H1 (cell line): ENCODE results near the gene KLRK1. TPM values are rescaled to one million over a fixed set of nuclear protein-coding genes. Genes with fewer than 3 reads are reported as not detected.

Experiments used
- CTCF ChIA-PET: fragments of 300-600 bp; sonication (Branson Sonifier 250); formaldehyde crosslinking; loops from one replicate; lab custom pipeline; 2021; ENCODE audit not compliant: partially characterized antibody; lab: Charles Lee
- POLR2A ChIA-PET: fragments of 300-600 bp; sonication (Branson Sonifier 250); formaldehyde crosslinking; loops from one replicate; lab custom pipeline; 2021; ENCODE audit warnings: inconsistent platforms; ENCODE audit not compliant: partially characterized antibody; lab: Charles Lee
- DNase-seq, 2 experiments: peaks; one replicate each; pipeline versions ENCODE4 v3.0.0 to v3.0.0-alpha.2; 2010 to 2022; ENCODE audit warnings: low spot score in 2 of 2, low read depth in 1 of 2, mixed read lengths in 1 of 2
- FAIRE-seq: peaks from 2 replicates; lab custom pipeline; 2011; peaks lifted over from hg19 to GRCh38; lab: Jason Lieb, UNC
- H2AFZ ChIP-seq: 2 replicates; pipeline ENCODE4 v1.8.1; 2012; ENCODE audit warnings: low read length, inconsistent platforms
- H2AK5ac ChIP-seq: 2 replicates; pipeline ENCODE4 v1.6.1; 2013; ENCODE audit warnings: low read depth, low read length
- H2BK120ac ChIP-seq: replicated peaks from 2 replicates; pipeline ENCODE3; 2013; ENCODE audit warnings: low read depth, low read length, inconsistent platforms
- H2BK12ac ChIP-seq: 2 replicates; pipeline ENCODE4 v1.6.1; 2013; ENCODE audit warnings: low read depth, low read length
- H2BK15ac ChIP-seq: 2 replicates; pipeline ENCODE4 v1.6.1; 2013; ENCODE audit warnings: low read length
- H2BK20ac ChIP-seq: 2 replicates; pipeline ENCODE4 v1.6.1; 2013; ENCODE audit warnings: low read length
- H2BK5ac ChIP-seq: 2 replicates; pipeline ENCODE4 v1.6.1; 2013; ENCODE audit warnings: low read depth, low read length
- H3K14ac ChIP-seq: 2 replicates; pipeline ENCODE4 v1.6.1; 2013; ENCODE audit warnings: inconsistent platforms; ENCODE audit not compliant: insufficient read length
- H3K18ac ChIP-seq: 2 replicates; pipeline ENCODE4 v1.6.1; 2013; ENCODE audit warnings: low read length; ENCODE audit errors: extremely low read depth
- H3K23ac ChIP-seq: 2 replicates; pipeline ENCODE4 v1.6.1; 2013; ENCODE audit warnings: inconsistent platforms; ENCODE audit not compliant: insufficient read length
- H3K23me2 ChIP-seq: 2 replicates; pipeline ENCODE4 v1.6.1; 2013; ENCODE audit warnings: low read depth, low read length
- H3K27ac ChIP-seq: 2 replicates; pipeline ENCODE4 v1.6.1; 2011; ENCODE audit warnings: low read depth, low read length, inconsistent platforms
- H3K27me3 ChIP-seq, 4 experiments: replicated peaks in 1 of 4; 1 replicate in 1 of 4; 2 replicates in 3 of 4; pipeline versions ENCODE4 v1.6.1 to v1.8.1; 2011 to 2013; ENCODE audit warnings: low read length in 3 of 4, mild to moderate bottlenecking in 3 of 4, inconsistent platforms in 2 of 4, mixed read lengths in 2 of 4, moderate library complexity in 1 of 4; ENCODE audit not compliant: control insufficient read depth in 3 of 4, insufficient read depth in 3 of 4; ENCODE audit errors: extremely low read depth in 1 of 4
- H3K36me3 ChIP-seq, 4 experiments: 2 replicates each; pipeline versions ENCODE4 v1.6.1 to v1.8.1; 2011 to 2013; ENCODE audit warnings: mild to moderate bottlenecking in 4 of 4, low read length in 3 of 4, moderate library complexity in 2 of 4, control low read depth in 1 of 4, inconsistent platforms in 1 of 4; ENCODE audit not compliant: insufficient read depth in 4 of 4, control insufficient read depth in 2 of 4
- H3K4ac ChIP-seq: replicated peaks from 2 replicates; pipeline ENCODE3; 2013; ENCODE audit warnings: low read length, low read depth, mixed read lengths, inconsistent platforms; ENCODE audit not compliant: insufficient read length
- H3K4me1 ChIP-seq, 4 experiments: replicated peaks in 1 of 4; 1 replicate in 1 of 4; 2 replicates in 3 of 4; pipeline versions ENCODE4 v1.6.1 to v1.8.1; 2011 to 2013; ENCODE audit warnings: low read length in 3 of 4, inconsistent platforms in 2 of 4, mixed read lengths in 1 of 4; ENCODE audit not compliant: insufficient read depth in 4 of 4, control insufficient read depth in 3 of 4
- H3K4me2 ChIP-seq, 2 experiments: 2 replicates each; pipeline versions ENCODE4 v1.6.1 to v1.8.1; 2011 to 2013; ENCODE audit warnings: low read depth in 2 of 2, low read length in 2 of 2, control low read depth in 1 of 2, inconsistent platforms in 1 of 2, mild to moderate bottlenecking in 1 of 2; ENCODE audit not compliant: insufficient read depth in 1 of 2
- H3K4me3 ChIP-seq, 4 experiments: fragments of 200-600, 300-600 bp in 1 of 4; sonication (generic), shearing (Covaris generic), sonication (Bioruptor Twin) in 1 of 4; 2 replicates each; pipeline versions ENCODE4 v1.5.1 to v1.8.1; 2011 to 2016; ENCODE audit warnings: low read length in 4 of 4, low read depth in 3 of 4, control low read depth in 2 of 4, inconsistent platforms in 2 of 4, mild to moderate bottlenecking in 2 of 4, mixed read lengths in 1 of 4, moderate library complexity in 1 of 4; ENCODE audit not compliant: insufficient read depth in 2 of 4; ENCODE audit errors: extremely low read depth in 1 of 4
- H3K56ac ChIP-seq: replicated peaks from 2 replicates; pipeline ENCODE3; 2013; ENCODE audit warnings: low read depth, mild to moderate bottlenecking, mixed read lengths, low read length, inconsistent platforms; ENCODE audit not compliant: insufficient read length
- H3K79me1 ChIP-seq: 2 replicates; pipeline ENCODE4 v1.6.1; 2013; ENCODE audit warnings: low read depth, low read length, control low read depth
- H3K79me2 ChIP-seq, 2 experiments: 2 replicates each; pipeline versions ENCODE4 v1.6.1 to v1.8.1; 2012 to 2013; ENCODE audit warnings: low read length in 2 of 2, mild to moderate bottlenecking in 2 of 2, inconsistent platforms in 1 of 2; ENCODE audit not compliant: insufficient read depth in 2 of 2, control insufficient read depth in 1 of 2
- H3K9ac ChIP-seq, 4 experiments: replicated peaks in 1 of 4; 1 replicate in 1 of 4; 2 replicates in 3 of 4; pipeline versions ENCODE4 v1.6.1 to v1.8.1; 2011 to 2013; ENCODE audit warnings: low read depth in 3 of 4, low read length in 3 of 4, control low read depth in 2 of 4, mild to moderate bottlenecking in 2 of 4, moderate library complexity in 2 of 4, inconsistent platforms in 1 of 4; ENCODE audit errors: extremely low read depth in 1 of 4
- H3K9me3 ChIP-seq, 2 experiments: 2 replicates each; pipeline versions ENCODE4 v1.6.1 to v1.8.1; 2012 to 2013; ENCODE audit warnings: mild to moderate bottlenecking in 2 of 2, moderate library complexity in 2 of 2, control low read depth in 1 of 2, inconsistent platforms in 1 of 2, low read depth in 1 of 2, low read length in 1 of 2, mixed read lengths in 1 of 2; ENCODE audit not compliant: insufficient read depth in 2 of 2
- H4K20me1 ChIP-seq, 2 experiments: replicated peaks in 1 of 2; 2 replicates each; pipeline versions ENCODE3 to v1.8.1; 2011 to 2013; ENCODE audit warnings: inconsistent platforms in 2 of 2, low read length in 2 of 2, mild to moderate bottlenecking in 1 of 2; ENCODE audit not compliant: insufficient read depth in 2 of 2, control insufficient read depth in 1 of 2
- H4K5ac ChIP-seq: 2 replicates; pipeline ENCODE4 v1.6.1; 2013; ENCODE audit warnings: low read length, low read depth, mixed read lengths, inconsistent platforms; ENCODE audit not compliant: insufficient read length
- H4K8ac ChIP-seq: 2 replicates; pipeline ENCODE4 v1.8.0; 2013; ENCODE audit warnings: mild to moderate bottlenecking, moderate library complexity, low read length, inconsistent platforms; ENCODE audit not compliant: insufficient read depth; ENCODE audit errors: extremely low read depth
- H4K91ac ChIP-seq: replicated peaks from 2 replicates; pipeline ENCODE3; 2013; ENCODE audit warnings: low read length, mixed read lengths, inconsistent platforms; ENCODE audit not compliant: insufficient read length
- BRCA1 ChIP-seq: IDR thresholded peaks from 2 replicates; pipeline ENCODE4 v1.6.1; 2012; ENCODE audit warnings: low read depth, low read length, improper control_type of control experiment
- CHD2 ChIP-seq: IDR thresholded peaks from 2 replicates; pipeline ENCODE4 v1.6.1; 2012; ENCODE audit warnings: low read length, improper control_type of control experiment
- EP300 ChIP-seq, 2 experiments: IDR thresholded peaks; 1 replicate in 1 of 2; 2 replicates in 1 of 2; pipeline ENCODE4 v1.6.1; 2011 to 2012; ENCODE audit warnings: low read depth in 2 of 2, low read length in 2 of 2, mild to moderate bottlenecking in 2 of 2, borderline replicate concordance in 1 of 2, inconsistent platforms in 1 of 2, moderate library complexity in 1 of 2
- FOSL1 ChIP-seq: IDR thresholded peaks from 2 replicates; pipeline ENCODE4 v1.6.1; 2011; ENCODE audit warnings: mild to moderate bottlenecking, low read depth, low read length, moderate library complexity; ENCODE audit not compliant: insufficient read depth
- KDM1A ChIP-seq: fragments of 200-600, 300-600 bp; sonication (generic); IDR thresholded peaks from 2 replicates; pipeline ENCODE4 v1.7.1; 2016; ENCODE audit warnings: mild to moderate bottlenecking, low read length, borderline replicate concordance
- MAFK ChIP-seq: IDR thresholded peaks from 2 replicates; pipeline ENCODE4 v1.6.1; 2012; ENCODE audit warnings: low read depth, mild to moderate bottlenecking, improper control_type of control experiment, low read length
- PHF8 ChIP-seq: fragments of 200-600 bp; sonication (generic); conservative IDR thresholded peaks from 2 replicates; pipeline ENCODE4 v1.7.1; 2012; ENCODE audit warnings: low read depth, mild to moderate bottlenecking, inconsistent platforms, low read length, moderate library complexity
- POLR2A ChIP-seq, 2 experiments: IDR thresholded peaks; 1 replicate in 1 of 2; 2 replicates in 1 of 2; pipeline ENCODE4 v1.6.1; 2011; ENCODE audit warnings: low read depth in 2 of 2, low read length in 2 of 2, mild to moderate bottlenecking in 2 of 2; ENCODE audit errors: control extremely low read depth in 1 of 2
- POLR2AphosphoS5 ChIP-seq: IDR thresholded peaks from 2 replicates; pipeline ENCODE4 v1.6.1; 2011; ENCODE audit warnings: low read depth, low read length
- RBBP5 ChIP-seq: IDR thresholded peaks from 2 replicates; pipeline ENCODE4 v1.7.1; 2012; ENCODE audit warnings: low read depth, mild to moderate bottlenecking, inconsistent platforms, low read length, moderate library complexity, borderline replicate concordance
- RNF2 ChIP-seq: fragments of 200-900, 300-1000 bp; sonication (generic); IDR thresholded peaks from 2 replicates; pipeline ENCODE4 v1.7.1; 2016; ENCODE audit warnings: borderline replicate concordance, low read depth, mild to moderate bottlenecking, antibody characterized with exemption, low read length; ENCODE audit not compliant: poor library complexity, severe bottlenecking; ENCODE audit errors: missing control alignments
- SUZ12 ChIP-seq: fragments of 200-600 bp; sonication (generic); IDR thresholded peaks from 2 replicates; pipeline ENCODE4 v1.6.1; 2012; ENCODE audit warnings: mild to moderate bottlenecking, inconsistent platforms, low read length, moderate library complexity, mixed read lengths
- TCF12 ChIP-seq: IDR thresholded peaks from 2 replicates; pipeline ENCODE4 v1.6.1; 2011; ENCODE audit warnings: low read depth, mild to moderate bottlenecking, low read length
- WGBS, 2 experiments: shearing (Covaris generic) in 1 of 2; methylation state at CpG; one replicate each; pipeline versions ENCODE4 v1.1.6 to v1.1.7; 2013 to 2015; ENCODE audit warnings: low lambda C conversion rate in 2 of 2, mixed read lengths in 2 of 2, inconsistent platforms in 1 of 2, low coverage in 1 of 2, missing lambda C conversion rate in 1 of 2; ENCODE audit not compliant: insufficient replicate concordance in 2 of 2, insufficient coverage in 1 of 2, insufficient read length in 1 of 2; ENCODE audit errors: extremely low coverage in 1 of 2, missing lambda C conversion rate in 1 of 2; 5-methylcytosine and 5-hydroxymethylcytosine counted together
- polyA plus RNA-seq, 7 experiments: library from polyadenylated mRNA; depleted of rRNA in 3 of 7; stranded (reverse) in 5 of 7; unstranded in 2 of 7; fragments of >200 nt in 5 of 7; fragments of 200-250 nt in 2 of 7; gene quantifications; 1 replicate in 5 of 7; 2 replicates in 1 of 7; 4 replicates in 1 of 7; pipeline versions ENCODE4 v1.2.1 to v1.2.3, GENCODE V29; 2011 to 2013; ENCODE audit warnings: missing spikeins in 2 of 7, mixed read lengths in 2 of 7
- total RNA-seq: library from RNA; stranded (reverse); fragmentation: NEBNext Ultra II Directional; extraction: Animal tissue kit (Norgen Biotek cat#: 25700); gene quantifications from 2 replicates; pipeline ENCODE4 v1.2.1, GENCODE V29; 2021

KLRK1 gene
- total and polyA plus RNA-seq, 2 of the 8 experiments (the other 6 are each of a cell fraction or from before 2014, with no cell fraction given) = not detected

GRCh38 chr12:10392394-10392930, 2.6 kb upstream of the KLRK1 start:
- Histone ChIP-seq H2BK20ac (no peak overlapping the region), H3K27ac (no peak overlapping the region), H3K27me3 (peaks cover 0 to 1% (median 0%) of the 10 kb centered on the region in 4 experiments; a peak in 1 of 7 replicates), H3K9me3 (no peaks in the 10 kb centered on the region), H3K4me3 (no peak overlapping the region), H3K4ac (no peak overlapping the region), H2AFZ (no peak overlapping the region), H3K23me2 (no peaks in the 10 kb centered on the region), H3K14ac (no peak overlapping the region), H3K4me2 (no peak overlapping the region), H2AK5ac (no peak overlapping the region), H3K23ac (no peak overlapping the region), H2BK120ac (no peak overlapping the region), H4K5ac (no peak overlapping the region), H3K79me1 (no peaks in the 10 kb centered on the region), H3K18ac (no peak overlapping the region), H4K91ac (no peak overlapping the region), H2BK15ac (no peak overlapping the region), H3K4me1 (no peaks in the 10 kb centered on the region), H3K79me2 (no peaks in the 10 kb centered on the region), H4K8ac (no peak overlapping the region), H2BK5ac (no peak overlapping the region), H3K56ac (no peak overlapping the region), H2BK12ac (no peak overlapping the region), H3K9ac (no peak overlapping the region), H4K20me1 (no peaks in the 10 kb centered on the region), H3K36me3 (no peaks in the 10 kb centered on the region)
- POLR2A ChIA-PET = no interaction called here
- DNase-seq (no peak), FAIRE-seq (no peak)
- WGBS, 2 experiments = 89% methylated on average over 7 of the region's 7 CpGs; no CpG with 5 or more reads in 1 of the 2 experiments
- CTCF ChIA-PET = interaction anchor here (1.3 kb wide), 1 partner anchor 19 kb away, joined by 3 read pairs; no protein-coding TSS in a partner anchor
- TF ChIP-seq POLR2A (IDR thresholded peaks at IDR 0.05; ENCODE audit: control extremely low read depth in 1 of 2, low read depth in 2 of 2, low read length in 2 of 2) (no peak), FOSL1 (no peak), KDM1A (no peak), MAFK (no peak), BRCA1 (no peak), RBBP5 (no peak), SUZ12 (no peak), POLR2AphosphoS5 (no peak), TCF12 (no peak), CHD2 (no peak), RNF2 (no peak), EP300 (IDR thresholded peaks at IDR 0.05; ENCODE audit: borderline replicate concordance in 1 of 2, low read depth in 2 of 2, low read length in 2 of 2) (no peak), PHF8 (no peak)
